HAP-1 (cell line): ENCODE data around the gene PLOD3.
A peak's percentile ranks its signal among the peaks of the same experiment; 100 is the strongest.

Experiments used
- DNase-seq, 2 experiments: peaks; one replicate each; pipeline ENCODE4 v3.0.0-alpha.2; 2016 to 2020; ENCODE audit warnings: low spot score in 2 of 2
- H3K27me3 ChIP-seq: fragments of 250-450 bp; sonication (Bioruptor Pico); 2 replicates; pipeline ENCODE4 v1.5.1; 2020; ENCODE audit warnings: low read depth, mild to moderate bottlenecking, moderate library complexity
- H3K36me3 ChIP-seq: fragments of 250-450 bp; sonication (Bioruptor Pico); replicated peaks from 2 replicates; pipeline ENCODE4 v1.5.1; 2020; ENCODE audit warnings: mild to moderate bottlenecking
- H3K4me1 ChIP-seq: fragments of 250-450 bp; sonication (Bioruptor Pico); 2 replicates; pipeline ENCODE4 v1.5.1; 2020; ENCODE audit warnings: mild to moderate bottlenecking
- H3K4me3 ChIP-seq: fragments of 250-450 bp; sonication (Bioruptor Pico); 2 replicates; pipeline ENCODE4 v1.5.1; 2020; ENCODE audit warnings: mild to moderate bottlenecking, moderate library complexity
- H3K9me3 ChIP-seq: fragments of 250-450 bp; sonication (Bioruptor Pico); 2 replicates; pipeline ENCODE4 v1.5.1; 2020; ENCODE audit warnings: mild to moderate bottlenecking, moderate library complexity
- in situ Hi-C: fragments of 300-500 bp; cut with MboI; formaldehyde crosslinking; loops from 3 replicates; pipeline ENCODE4 v1.14.3; 2020; ENCODE audit warnings: low sequenced_read_pairs, inconsistent platforms, mixed read lengths

PLOD3 gene

DNA sequence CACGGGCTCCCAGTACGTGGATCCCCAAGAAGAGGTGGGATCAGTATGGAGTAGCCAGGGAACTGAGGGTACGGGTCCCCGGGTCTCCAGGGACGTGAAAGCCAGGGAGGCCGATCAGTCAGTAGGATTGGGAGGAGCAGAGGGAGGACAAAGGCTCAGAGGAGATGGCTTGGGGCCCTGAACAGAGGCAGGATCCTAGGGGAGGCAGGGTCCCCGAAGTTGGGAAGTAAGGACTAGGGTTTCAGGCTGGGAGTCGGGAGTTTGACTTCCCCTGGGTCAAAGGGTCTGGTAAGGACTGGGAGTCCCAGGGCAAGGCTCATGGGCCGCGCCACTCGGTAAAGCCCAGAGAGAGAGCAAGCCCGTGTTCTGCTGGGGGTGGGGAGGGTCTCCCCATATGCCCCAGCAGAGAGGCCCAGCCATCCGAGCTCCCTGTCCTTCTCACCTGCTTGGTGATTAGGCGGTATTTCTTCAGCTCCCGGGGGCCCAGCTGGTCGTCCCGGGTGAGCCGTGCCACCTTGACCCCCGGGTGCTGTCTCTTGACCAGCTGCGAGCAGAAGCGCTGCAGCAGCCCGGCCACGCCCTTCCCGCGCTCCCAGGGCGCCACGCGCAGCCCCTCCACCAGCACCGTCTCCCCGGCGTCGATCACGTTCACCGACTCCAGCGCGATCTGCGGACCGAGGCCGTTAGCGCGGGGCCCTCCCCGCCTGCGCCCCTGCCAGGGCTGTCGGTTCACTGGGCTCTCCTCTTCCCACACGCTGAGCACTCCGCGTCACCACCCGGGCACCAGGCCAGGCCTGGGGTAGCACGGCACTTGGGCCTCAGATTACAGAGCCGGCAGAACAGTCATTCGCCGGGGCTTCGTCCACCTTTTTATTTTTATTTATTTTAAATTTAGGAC lies 44.3 kb downstream of the PLOD3 start:
- Histone ChIP-seq H3K9me3 (no peaks in the 10 kb centered on the region), H3K4me3 (no peak overlapping the region), H3K36me3 (no peaks in the 10 kb centered on the region), H3K4me1 (peaks cover 6% of the 10 kb centered on the region; the same call in 1 of the 2 replicates), H3K27me3 (peaks cover 70% of the 10 kb centered on the region)
- no peak for DNase-seq
- in situ Hi-C loops, result no loop called here

DNA sequence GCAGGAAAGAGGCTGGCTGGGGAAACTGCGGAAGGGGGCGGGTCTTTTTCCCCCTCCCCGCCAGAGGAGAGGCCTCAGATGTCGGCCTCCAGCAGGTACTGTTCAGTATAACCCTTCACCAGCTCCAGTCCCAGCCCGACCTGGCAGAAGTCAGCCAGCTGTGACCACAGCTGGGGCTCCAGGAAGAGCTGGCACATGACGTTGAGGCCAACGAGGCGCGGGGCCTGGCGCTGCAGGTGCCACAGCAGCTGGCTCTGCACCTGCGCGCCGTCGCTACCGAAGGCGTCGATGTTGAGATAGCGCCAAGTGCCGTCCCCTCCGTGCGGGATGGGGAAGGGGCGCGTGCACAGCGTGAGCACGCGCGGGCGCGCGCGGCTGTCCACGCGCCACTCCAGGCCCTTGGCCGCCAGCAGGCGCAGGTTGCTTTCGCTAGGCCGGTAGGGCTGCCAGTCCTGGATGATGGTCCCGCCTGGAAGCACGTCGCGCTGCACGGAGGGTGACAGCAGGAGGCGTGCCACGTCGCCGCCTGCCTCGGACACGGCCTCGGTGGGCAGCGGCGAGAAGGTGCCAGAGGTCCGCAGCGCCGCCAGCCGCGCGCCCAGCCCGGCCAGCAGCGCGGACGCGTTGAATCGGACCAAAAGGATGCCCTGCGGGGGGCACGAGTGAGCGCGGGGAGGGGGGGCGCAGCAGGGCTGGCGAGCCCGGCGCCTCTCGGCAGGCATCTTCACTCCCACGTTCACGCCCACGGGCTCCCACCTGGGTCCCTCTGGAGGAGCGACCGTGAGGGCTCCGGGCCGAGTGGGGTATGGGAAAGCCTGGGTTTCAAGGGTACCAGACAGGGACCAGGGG lies 45.2 kb downstream of the PLOD3 start:
- in situ Hi-C loops, result no loop called here
- Histone ChIP-seq H3K9me3 (no peaks in the 10 kb centered on the region), H3K4me3 (no peak overlapping the region), H3K36me3 (no peaks in the 10 kb centered on the region), H3K4me1 (peaks cover 6% of the 10 kb centered on the region; the same call in 1 of the 2 replicates), H3K27me3 (peaks cover 71% of the 10 kb centered on the region)
- DNase-seq, result no peak

DNA sequence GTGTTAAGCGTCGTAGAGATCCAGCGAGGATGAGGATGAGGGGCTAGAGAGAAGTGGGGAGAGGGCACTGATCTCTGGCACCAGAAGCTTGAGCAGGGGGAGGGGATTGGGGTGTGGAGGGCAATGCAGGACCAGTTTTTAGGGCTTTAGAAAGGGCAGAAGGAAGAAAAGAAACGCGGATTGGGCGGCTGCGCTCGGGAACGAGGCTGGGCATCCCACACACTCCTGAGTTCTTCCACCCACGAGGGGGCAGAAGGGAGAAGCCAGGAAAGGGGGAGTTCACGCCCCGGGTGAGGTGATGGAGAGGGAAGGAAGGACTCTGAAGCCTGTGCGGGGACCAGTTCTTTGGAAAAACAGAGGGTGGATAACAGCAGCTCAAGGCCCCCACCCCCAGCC lies 45.9 kb downstream of the PLOD3 start:
- no peak overlapping the region for H3K4me3 ChIP-seq
- no peak for DNase-seq
- no peaks in the 10 kb centered on the region for H3K36me3 ChIP-seq
- in situ Hi-C loops, result no loop called here
- no peaks in the 10 kb centered on the region for H3K9me3 ChIP-seq
- H3K27me3 ChIP-seq, result peaks cover 76% of the 10 kb centered on the region
- peaks cover 6% of the 10 kb centered on the region; the same call in 1 of the 2 replicates for H3K4me1 ChIP-seq

DNA sequence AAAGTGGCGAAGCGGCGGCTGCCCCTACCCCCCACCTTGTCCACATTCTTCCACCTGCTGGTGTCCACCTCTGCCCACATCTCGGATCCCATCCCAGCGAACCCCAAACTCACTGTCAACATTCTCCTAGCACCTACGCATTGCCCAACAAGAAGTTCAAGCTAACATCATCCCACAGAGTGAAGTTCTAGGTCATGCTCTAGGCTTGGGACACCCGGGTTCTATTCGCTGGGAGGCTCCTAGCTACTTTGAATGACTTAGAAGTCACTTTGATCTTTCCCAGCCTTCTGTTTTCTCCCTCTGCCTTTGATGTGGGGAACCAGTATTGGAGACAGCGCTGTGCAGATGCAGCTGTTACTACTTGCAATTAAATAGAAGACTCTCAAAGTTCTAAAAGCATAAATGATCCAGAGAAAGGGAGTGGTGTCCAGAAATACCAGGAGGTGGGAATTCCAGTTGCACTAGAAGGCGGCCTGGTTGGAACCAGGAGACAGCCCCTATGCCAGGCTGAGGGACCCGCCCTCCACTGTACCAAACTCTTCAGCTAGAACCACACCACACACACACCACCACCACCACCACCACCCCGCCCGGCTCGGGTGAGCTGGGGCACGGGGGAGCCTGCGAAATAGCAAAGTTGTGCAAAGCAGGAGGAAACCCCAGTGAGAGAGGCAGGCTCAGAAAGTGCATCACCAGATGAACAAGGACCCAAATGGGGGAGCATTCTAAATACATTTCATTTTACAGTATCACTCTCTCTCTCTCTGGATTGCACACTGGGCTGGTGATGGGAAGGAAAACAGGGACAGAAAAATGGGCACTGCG lies 46.6 kb downstream of the PLOD3 start:
- DNase-seq, result no peak
- Histone ChIP-seq H3K36me3 (no peaks in the 10 kb centered on the region), H3K27me3 (peaks cover 80% of the 10 kb centered on the region), H3K4me3 (no peak overlapping the region), H3K4me1 (peaks cover 8% of the 10 kb centered on the region), H3K9me3 (no peaks in the 10 kb centered on the region)
- in situ Hi-C loops, result no loop called here

DNA sequence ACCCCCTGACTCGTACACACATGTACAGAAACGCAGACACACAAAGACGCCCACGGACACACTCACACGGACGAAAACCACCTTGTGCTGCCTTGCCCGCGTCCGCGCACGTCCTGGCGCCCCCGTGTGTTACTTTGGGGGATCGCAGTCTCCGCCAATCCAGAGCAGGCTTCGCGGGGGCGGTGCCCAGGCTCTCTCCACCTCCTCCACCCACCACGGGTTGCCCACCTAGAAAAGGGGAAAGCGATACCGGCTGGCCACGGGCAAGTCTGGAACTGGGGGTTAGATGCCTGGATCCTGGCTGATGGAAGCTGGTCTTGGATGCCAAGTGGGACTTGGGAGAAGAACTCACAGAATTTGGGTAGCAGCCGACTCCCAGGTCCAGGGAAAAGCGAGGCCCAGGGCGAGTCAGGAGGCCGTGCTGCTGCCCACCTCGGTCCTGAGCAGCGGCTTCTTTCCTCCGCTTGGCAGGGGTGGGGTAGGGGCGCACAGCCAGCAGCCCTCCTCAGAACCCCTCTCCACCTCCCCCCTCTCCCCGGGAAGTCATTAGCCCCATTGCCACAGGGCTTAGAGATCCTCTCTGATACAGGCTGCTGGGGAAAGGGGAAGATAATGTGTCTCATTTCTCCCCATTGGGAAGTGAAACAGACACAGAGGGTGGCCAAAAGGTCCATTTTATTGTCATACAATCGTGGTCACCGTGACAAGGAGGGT lies 47.4 kb downstream of the PLOD3 start:
- Histone ChIP-seq H3K36me3 (no peaks in the 10 kb centered on the region), H3K27me3 (peaks cover 84% of the 10 kb centered on the region), H3K4me1 (peaks cover 13% of the 10 kb centered on the region), H3K9me3 (no peaks in the 10 kb centered on the region), H3K4me3 (0 out of 2 replicates have a peak overlapping the region, but pooled peaks have one; percentile 5)
- in situ Hi-C loops, result no loop called here
- DNase-seq, result peak in 1 of 2 experiments; percentile 90

DNA sequence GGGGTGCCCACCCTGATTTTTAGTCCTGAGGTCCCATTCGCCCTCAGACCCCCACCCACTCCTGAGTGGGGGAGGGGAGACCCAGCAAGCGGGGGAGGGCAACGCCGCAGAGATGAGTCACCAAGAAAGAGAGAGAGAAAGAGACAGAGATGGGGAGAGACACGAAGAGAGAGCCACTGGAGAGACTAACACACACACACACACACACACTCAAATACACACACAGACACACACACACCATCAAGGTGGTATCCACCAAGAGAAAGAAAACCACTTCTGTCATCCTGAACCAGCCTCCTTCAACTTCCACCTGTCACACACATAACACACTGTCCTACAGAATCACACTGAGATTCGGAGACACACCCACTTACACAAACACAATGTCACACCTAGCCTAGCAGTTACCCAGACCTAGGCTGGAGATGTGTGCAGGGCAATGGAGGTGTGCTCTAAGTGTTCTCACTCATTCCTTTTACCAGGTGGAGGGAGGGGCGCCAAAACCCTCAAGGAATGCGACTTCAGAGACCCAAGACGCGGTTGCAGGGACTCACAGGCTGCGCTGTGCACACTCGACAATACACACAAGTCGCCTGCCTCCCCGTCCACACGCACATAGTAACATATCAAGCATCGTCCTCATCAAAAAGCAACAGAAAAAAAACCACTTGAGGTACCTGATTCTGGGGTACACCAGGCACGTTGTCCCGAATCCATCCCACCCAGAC lies 48.1 kb downstream of the PLOD3 start:
- Histone ChIP-seq H3K4me3 (0 out of 2 replicates have a peak overlapping the region, but pooled peaks have one; percentile 5), H3K4me1 (peaks cover 13% of the 10 kb centered on the region)

DNA sequence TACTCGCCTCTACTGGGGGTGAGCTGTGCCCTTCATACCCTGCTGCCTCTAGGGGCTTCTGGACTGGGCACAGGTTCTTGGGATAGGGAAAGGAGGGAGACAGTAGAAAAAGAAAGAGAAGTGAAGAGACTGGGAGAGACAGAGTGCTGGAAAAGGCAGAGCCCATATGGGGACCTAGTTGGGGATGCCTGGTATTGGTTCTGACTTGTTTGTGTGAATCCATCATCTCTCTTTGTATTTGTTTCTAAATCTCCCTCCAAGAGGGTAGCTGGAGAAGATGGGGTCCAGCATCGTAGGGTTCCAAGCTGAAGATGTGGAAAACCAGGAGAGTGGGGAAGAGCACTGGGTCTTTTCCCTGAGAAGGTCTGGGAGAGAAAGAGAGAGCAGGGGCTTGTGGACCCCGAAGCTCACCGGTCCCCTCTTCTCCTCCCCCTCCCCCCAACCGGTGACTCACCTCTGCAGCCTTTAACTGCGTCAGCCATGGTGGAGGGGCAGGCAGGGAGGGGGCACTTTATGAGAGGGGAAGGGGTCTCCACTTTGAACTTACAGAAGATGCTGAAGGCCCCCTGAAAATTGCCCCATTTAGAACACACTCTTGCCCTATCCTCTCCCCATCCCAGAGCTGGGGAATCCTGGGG lies 48.9 kb downstream of the PLOD3 start:
- no peak for DNase-seq
- H3K4me1 ChIP-seq, result peaks cover 13% of the 10 kb centered on the region
- H3K9me3 ChIP-seq, result no peaks in the 10 kb centered on the region
- H3K27me3 ChIP-seq, result peaks cover 87% of the 10 kb centered on the region
- no peak overlapping the region for H3K4me3 ChIP-seq
- in situ Hi-C loops, result no loop called here
- H3K36me3 ChIP-seq, result no peaks in the 10 kb centered on the region

More for the DNA sequence above, 48.1 kb downstream of the PLOD3 start:
- no peak for DNase-seq
- Histone ChIP-seq H3K27me3 (peaks cover 89% of the 10 kb centered on the region), H3K36me3 (no peaks in the 10 kb centered on the region), H3K9me3 (no peaks in the 10 kb centered on the region)
- in situ Hi-C loops, result no loop called here

DNA sequence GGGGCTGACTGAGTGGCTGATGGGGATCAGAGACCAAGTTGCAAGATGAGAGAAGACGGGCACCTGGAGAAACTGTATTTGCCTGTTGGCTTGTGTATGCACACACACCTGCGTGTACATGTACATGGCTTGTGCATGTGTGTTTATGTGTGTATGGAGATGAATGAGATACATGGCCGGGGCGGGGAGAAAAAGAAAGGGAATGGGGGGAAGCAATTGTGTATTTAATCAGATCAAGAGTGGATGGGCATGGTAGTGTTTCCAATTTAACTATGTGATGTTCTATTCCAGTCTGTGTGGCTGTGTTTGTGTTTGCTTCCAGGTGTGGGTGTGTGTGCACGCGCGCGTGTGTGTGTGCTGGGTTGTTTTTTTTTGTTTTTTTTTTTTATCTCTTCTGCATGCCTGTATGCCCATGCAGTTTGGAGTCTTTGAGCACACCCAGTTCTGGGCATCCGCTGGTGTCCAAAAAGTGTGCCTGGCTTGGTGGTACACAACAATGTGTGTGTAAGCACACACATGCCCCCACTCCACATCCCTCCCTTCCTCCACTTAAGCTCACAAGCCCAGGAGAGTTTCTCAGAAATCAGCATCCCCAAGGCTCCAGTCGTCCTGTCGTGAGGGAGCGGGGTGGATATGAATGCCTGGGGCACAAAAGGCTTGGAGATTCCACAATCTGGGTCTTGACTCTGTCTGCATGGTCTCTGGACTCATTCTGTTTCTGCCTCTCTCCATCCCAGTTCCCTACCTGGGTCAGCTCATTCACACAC lies 49.6 kb downstream of the PLOD3 start:
- in situ Hi-C loops, result no loop called here
- peaks cover 80% of the 10 kb centered on the region for H3K27me3 ChIP-seq
- H3K4me1 ChIP-seq, result peaks cover 13% of the 10 kb centered on the region
- no peaks in the 10 kb centered on the region for H3K9me3 ChIP-seq
- H3K36me3 ChIP-seq, result no peaks in the 10 kb centered on the region
- H3K4me3 ChIP-seq, result no peak overlapping the region
- DNase-seq, result no peak

DNA sequence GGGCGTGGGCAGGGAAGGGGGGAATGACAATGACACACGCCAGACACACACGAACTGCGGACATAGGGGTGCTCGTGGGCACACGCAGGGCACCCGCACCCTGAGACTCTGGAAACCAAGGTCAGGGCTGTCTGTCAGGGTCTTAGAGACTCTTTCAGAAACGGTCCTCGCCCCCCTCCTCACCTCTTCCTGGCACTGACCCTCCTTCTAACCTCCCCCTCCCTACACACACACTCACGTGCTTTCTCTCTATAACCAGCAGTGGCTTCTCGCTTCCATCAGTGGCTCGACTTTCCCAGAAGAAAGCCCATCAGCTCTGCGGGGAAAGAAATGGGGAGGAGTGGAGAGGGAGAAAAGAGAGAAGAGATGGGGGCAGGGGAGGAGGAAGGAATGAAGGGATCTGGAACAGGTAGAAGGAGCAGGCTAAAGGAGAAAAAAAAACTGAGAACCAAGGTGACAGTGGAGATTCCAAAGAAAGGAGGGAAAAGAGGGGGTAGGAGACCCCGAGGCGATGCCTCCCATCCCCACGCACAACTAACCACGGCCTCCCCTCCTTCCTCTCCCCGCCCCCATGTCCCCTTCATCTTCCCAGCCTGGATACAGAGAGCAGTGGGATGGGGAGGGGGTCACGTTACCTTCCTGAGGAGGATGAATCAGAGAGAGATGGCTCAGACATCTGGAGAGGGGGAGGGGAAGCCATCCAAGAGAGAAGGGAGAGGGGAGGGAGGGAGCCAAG lies 50.3 kb downstream of the PLOD3 start:
- in situ Hi-C loops, result no loop called here
- Histone ChIP-seq H3K4me3 (no peak overlapping the region), H3K27me3 (peaks cover 73% of the 10 kb centered on the region), H3K4me1 (peaks cover 13% of the 10 kb centered on the region), H3K9me3 (no peaks in the 10 kb centered on the region), H3K36me3 (no peaks in the 10 kb centered on the region)
- no peak for DNase-seq

DNA sequence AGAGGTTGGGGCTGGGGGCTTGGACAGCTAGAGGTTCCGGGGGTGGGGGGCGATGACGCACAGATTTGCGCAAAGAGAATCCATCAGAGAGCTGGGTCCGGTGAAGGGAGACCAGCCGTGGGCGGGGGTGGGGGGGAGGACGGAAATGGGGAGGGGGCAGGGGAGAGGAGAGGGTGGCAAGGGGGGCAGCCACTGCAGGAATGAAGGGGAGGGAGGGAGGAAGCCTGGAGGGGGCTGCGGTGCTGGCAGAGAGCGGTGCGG lies 50.8 kb downstream of the PLOD3 start:
- no peaks in the 10 kb centered on the region for H3K9me3 ChIP-seq
- no peak overlapping the region for H3K4me3 ChIP-seq
- H3K27me3 ChIP-seq, result peaks cover 68% of the 10 kb centered on the region
- H3K36me3 ChIP-seq, result no peaks in the 10 kb centered on the region
- no peak for DNase-seq
- in situ Hi-C loops, result no loop called here
- H3K4me1 ChIP-seq, result peaks cover 13% of the 10 kb centered on the region

DNA sequence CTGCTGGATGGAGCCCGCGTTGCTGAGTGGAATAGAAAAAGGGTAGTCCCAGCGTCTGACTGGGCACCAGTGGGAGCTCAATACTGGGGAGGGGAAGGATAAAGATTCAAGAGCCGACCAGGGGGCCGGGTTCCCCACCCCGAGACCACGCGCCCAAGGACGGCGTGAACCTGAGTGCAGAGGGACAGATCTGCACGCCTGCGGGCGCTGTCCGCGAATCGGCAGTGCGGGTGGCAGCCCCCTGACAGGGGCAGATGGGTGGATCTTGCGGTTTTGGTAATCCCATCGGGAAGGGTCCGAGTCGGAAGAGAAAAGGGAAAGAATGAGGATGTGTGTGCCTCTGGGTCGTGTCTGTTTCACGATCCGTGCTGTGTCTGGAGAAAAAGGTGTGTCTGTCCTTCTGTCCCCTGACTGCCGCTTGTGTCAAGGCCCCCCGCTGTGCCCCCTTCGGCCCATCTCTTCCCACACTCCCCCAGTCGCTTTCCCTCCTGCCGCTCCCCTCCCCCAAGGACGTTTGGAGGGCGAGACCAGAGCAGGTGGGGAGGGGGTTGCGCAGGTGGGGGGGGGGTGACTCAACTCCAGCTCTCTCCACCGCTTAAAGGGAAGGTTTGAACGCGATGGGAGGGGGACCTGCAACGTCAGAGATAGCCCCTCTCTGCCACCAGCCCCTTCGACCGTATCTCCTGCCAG lies 51.3 kb downstream of the PLOD3 start:
- peak in 1 of 2 experiments; percentile 29 for DNase-seq
- H3K27me3 ChIP-seq, result peaks cover 63% of the 10 kb centered on the region
- no peaks in the 10 kb centered on the region for H3K36me3 ChIP-seq
- in situ Hi-C loops, result no loop called here
- peak overlapping the region; percentile 26 for H3K4me3 ChIP-seq
- H3K9me3 ChIP-seq, result no peaks in the 10 kb centered on the region
- peaks cover 13% of the 10 kb centered on the region for H3K4me1 ChIP-seq
